HG02798 (cell line): Measurements from ENCODE around the gene CAMTA1.

Experiments used
- ATAC-seq: cut with Tn5 transposase; IDR thresholded peaks from one replicate; pipeline ENCODE4 v1.9.1; 2021; ENCODE audit warnings: mild to moderate bottlenecking; ENCODE audit not compliant: unreplicated experiment, poor library complexity

Gene CAMTA1

GRCh38 chr1:7045897-7046296 lies 260.6 kb downstream of the CAMTA1 start:
- no peak for ATAC-seq

- ATAC-seq = no peak
These were observed 261.1 kb downstream of the CAMTA1 start for GRCh38 chr1:7046314-7046713.

- no peak for ATAC-seq
These were observed 261.6 kb downstream of the CAMTA1 start for GRCh38 chr1:7046891-7047290.

DNA sequence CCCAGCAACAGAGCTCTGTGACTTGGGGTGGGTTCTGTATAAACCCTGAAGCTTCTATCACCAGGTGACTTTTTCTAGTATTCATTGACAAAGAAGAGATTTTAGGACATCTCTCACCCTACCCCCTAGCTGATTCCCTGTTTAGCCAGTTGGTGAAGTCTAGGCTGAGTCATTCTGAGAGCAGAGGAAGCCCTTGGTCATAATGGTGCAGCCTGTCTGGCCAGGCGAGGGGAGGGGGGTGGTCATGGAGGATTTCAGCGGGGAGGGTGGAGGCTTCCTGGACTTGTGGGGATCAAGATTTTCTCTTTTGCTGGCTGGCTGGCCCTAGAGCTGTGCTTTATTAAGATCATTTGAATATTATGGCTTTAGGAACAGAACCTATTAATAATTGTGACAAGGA lies 262.6 kb downstream of the CAMTA1 start:
- no peak for ATAC-seq

GRCh38 chr1:7048395-7048794 lies 263.1 kb downstream of the CAMTA1 start:
- ATAC-seq = no peak

DNA sequence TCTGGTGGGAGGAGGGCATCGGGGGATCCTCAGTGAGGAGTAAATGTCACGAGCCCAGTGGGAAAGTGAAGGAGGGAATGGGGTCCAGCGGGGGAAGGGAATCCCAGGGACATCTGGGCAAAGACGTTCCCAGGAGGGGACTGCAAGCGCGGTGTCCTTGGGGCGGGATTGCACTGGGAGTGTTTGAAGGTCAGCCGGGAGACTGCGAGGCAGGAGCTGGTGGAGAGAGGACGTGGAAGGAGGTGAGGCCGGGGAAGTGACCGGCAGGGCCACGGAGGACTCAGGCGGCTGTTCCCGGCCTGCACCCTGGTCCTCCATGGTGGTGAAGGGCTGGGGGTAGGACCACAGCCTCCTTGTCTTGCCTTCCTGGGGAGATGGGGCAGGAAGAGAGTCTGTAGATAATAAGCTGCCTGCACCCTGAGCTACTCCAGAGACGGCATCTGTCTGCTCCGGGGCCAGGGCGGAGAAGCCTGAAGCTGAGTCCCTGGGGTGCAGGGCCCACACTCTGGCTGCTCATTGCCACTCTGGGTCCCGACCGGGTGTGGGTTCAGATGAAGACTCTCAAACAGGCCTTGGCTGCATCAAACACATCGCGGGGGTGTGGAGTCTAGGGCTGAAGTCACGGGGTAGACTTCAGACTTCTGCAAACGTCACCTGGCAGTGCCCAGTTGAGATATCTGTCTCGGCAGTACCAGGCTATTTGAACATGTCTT lies 264.8 kb downstream of the CAMTA1 start:
- ATAC-seq = no peak

GRCh38 chr1:7050751-7051665 lies 265.8 kb downstream of the CAMTA1 start:
- ATAC-seq = no peak

GRCh38 chr1:7052701-7053100 lies 267.4 kb downstream of the CAMTA1 start:
- no peak for ATAC-seq

GRCh38 chr1:7060745-7061144 lies 275.5 kb downstream of the CAMTA1 start:
- no peak for ATAC-seq

- no peak for ATAC-seq
These were observed 277.2 kb downstream of the CAMTA1 start for GRCh38 chr1:7062346-7063061.

DNA sequence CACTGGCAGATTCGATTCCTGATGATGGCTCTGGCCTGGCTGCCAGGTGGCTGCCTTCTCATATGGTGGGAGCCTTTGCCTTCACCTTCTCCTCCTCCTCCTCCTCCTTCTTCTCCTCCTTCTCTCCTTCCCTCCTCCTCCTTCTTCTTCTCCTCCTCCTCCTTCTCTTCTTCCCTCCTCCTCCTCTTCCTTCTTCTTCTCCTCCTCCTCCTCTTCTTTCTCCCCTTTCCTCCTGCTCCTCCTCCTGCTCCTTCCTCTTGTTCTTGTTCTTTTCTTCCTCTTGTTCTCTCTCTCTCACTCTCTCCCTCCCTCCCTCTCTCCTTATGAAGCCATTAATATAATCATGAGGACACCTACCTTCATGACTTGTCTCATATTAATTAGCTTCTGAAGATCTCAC lies 278.7 kb downstream of the CAMTA1 start:
- ATAC-seq = no peak

- no peak for ATAC-seq
These were observed 283.3 kb downstream of the CAMTA1 start for GRCh38 chr1:7068552-7068951.

- ATAC-seq = no peak
These were observed 284.7 kb downstream of the CAMTA1 start for GRCh38 chr1:7069931-7070330.

DNA sequence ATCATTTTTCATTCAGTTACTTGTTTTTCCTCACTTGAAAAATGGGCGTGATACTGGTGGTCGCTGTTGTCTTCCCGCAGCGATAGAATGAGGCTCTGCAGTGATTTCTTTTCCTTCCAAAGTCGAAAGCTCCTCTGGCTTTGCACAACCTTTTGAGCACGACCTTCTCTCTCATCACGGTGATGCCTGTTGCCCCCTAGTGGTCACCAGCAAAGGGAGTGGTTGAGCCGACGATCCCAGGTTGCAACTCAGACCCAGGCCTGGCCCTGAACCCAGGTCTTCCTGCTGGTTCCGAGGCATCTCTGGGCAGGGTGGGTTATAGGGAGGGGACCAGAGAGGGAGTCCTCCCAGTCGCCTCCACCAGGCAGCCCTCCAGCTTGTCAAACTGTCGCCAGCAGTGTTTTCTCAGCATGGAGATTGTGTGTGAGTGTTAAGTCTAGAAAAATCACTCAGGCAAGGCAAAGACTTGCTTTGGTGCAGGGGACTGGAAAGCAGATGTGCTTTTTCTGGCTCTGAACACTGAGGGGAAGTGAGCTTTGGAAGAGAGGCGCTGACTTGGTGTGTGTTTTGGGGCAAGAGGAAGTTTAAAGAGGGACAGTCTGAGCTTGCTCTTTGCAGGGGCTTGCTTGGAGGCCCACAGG lies 285.3 kb downstream of the CAMTA1 start:
- ATAC-seq = no peak

- ATAC-seq = no peak
These were observed 290.9 kb downstream of the CAMTA1 start for GRCh38 chr1:7076117-7076516.

- no peak for ATAC-seq
These were observed 291.3 kb downstream of the CAMTA1 start for GRCh38 chr1:7076572-7076971.

GRCh38 chr1:7077136-7077535 lies 291.9 kb downstream of the CAMTA1 start:
- ATAC-seq = no peak

GRCh38 chr1:7077970-7078369 lies 292.7 kb downstream of the CAMTA1 start:
- ATAC-seq = no peak

DNA sequence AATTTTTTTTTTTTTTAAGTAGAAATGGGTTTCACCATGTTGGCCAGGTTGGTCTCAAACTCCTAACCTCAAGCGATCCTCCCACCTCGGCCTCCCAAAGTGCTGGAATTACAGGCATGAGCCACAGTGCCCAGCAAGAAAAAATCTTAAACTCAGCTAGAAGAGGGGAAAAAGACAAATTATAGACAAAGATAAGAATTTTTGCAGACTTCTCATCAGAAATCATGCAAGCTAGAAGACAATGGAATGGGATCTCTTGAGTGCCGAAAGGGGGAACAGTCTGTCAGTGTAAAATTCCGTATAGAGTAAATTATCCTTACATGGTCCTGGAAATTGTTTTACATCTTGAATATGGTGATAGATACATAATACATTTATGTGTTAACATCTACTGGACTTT lies 294.4 kb downstream of the CAMTA1 start:
- no peak for ATAC-seq

DNA sequence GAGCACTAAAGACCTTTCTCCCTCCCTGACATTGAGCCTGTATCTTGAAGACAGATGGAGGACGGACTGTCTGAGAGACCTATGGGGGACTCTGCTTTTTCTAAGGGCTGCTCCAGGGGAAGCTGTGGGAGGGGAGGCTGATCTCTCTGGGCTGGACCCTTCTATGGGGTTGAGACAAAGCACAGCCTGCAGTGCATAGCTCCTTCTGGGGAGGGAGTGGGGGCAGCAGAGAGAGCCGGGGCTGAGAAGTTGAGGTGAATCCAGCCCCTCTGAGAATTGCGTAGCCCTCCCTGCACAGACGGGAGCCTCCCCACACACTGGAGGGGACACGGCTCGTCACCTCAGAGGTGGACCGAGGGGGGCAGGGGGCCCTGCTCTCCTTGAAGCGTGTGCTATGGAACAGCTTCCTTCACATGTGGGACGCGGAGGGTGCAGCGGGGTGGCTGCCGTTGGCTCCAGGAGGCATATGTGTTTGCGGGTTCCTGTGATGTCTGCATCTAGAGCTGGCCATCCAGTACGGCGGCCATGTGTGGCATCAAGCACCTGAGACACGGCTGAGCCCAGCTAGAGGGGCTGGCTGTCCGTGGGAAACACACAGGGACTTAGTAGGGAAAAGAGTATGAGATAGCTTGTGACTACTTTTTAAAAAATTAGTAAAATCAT lies 299.1 kb downstream of the CAMTA1 start:
- no peak for ATAC-seq
